Parathyroid adenoma (tissue), 2 donors: ENCODE results near the gene HIBADH.

Source experiments
- H2AFZ ChIP-seq: fragments of 300-600 bp; sonication (generic); one replicate; pipeline ENCODE4 v1.7.0; 2017; ENCODE audit warnings: antibody characterized with exemption, mild to moderate bottlenecking
- H3K27ac ChIP-seq: fragments of 300-600 bp; sonication (generic); one replicate; pipeline ENCODE4 v1.7.0; 2017
- H3K27me3 ChIP-seq: fragments of 300-600 bp; sonication (generic); one replicate; pipeline ENCODE4 v1.7.0; 2017; ENCODE audit warnings: low read length; ENCODE audit not compliant: control insufficient read depth, insufficient read depth
- H3K36me3 ChIP-seq: fragments of 300-600 bp; sonication (generic); one replicate; pipeline ENCODE4 v1.7.0; 2017; ENCODE audit warnings: low read length; ENCODE audit not compliant: control insufficient read depth, insufficient read depth
- H3K4me1 ChIP-seq: fragments of 300-600 bp; sonication (generic); one replicate; pipeline ENCODE4 v1.7.0; 2017; ENCODE audit warnings: control low read depth
- H3K4me2 ChIP-seq: fragments of 300-600 bp; sonication (generic); one replicate; pipeline ENCODE4 v1.7.0; 2017; ENCODE audit warnings: low read length
- H3K4me3 ChIP-seq: fragments of 300-600 bp; sonication (generic); one replicate; pipeline ENCODE4 v1.7.0; 2017; ENCODE audit warnings: low read depth, low read length
- H3K79me2 ChIP-seq: fragments of 300-600 bp; sonication (generic); one replicate; pipeline ENCODE4 v1.7.0; 2017; ENCODE audit warnings: control low read depth
- H3K9ac ChIP-seq: fragments of 300-600 bp; sonication (generic); one replicate; pipeline ENCODE4 v1.7.0; 2017; ENCODE audit warnings: mild to moderate bottlenecking
- H3K9me3 ChIP-seq: fragments of 300-600 bp; sonication (generic); one replicate; pipeline ENCODE4 v1.7.0; 2017; ENCODE audit warnings: low read length; ENCODE audit not compliant: control insufficient read depth
- TF ChIP-seq, protein P1 (sequence below): fragments of 300-600 bp; sonication (generic); IDR thresholded peaks from one replicate; pipeline ENCODE4 v1.7.0; 2017; ENCODE audit warnings: antibody characterized with exemption, mild to moderate bottlenecking
- donor health status: primary hyperparathyroidism.

Gene HIBADH

DNA sequence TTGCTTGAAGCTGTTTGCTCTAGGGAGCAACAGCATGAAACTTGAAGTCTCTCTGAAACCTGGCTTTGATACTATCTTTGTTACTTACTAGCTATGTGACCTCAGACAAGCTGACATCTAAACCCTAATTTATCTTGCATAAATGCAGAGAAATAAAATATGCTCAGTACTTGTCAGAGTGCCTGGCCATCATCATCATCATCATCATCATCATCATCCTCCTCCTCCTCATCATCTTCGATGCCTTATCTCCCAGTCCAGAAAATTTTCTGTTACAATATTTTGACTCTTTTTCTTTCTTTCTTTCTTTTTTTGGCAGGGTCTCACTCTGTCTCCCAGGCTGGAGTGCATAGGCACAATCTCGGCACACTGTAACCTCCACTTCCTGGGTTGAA, 42.5 kb upstream of the HIBADH start:
- H3K4me2 ChIP-seq: no peak overlapping the region

DNA sequence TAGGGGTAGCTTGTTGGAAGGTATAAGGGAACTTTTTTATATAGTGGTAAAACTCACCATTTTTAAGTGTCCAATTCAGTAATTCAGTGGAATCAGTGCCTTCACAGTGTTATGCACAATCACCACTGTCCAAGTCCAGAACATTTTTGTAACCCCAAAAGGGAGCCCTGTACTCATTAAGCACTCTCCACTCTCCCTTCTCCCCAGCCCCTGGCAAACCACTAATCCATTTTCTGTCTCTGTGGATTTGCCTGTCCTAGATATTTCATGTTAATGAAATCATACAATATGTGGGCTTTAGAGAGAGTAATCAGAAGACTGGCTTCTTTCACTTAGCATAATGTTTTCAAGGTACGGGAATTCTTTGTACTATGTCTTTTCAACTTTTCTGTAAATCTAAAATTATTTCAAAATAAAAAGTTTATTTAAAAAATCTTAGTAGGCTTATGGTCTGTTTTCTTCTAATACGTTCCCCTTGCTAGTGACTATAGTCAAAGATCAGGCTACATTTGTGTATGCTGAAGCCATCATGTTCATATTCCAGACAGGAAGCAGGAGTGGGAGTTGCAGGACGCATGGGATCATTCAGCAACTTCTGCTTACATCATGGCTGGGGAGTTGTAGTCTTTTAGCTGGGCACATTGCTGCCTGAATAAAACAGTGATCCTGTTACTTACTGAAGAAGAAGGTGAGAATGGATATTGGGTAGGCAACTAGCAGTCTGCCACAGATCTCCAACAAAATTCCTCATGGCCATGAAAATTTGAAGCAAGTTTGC, 41.9 kb upstream of the HIBADH start:
- H3K9ac ChIP-seq: no peak overlapping the region
- no peak overlapping the region for H3K4me2 ChIP-seq
- TF ChIP-seq, protein P1, sequence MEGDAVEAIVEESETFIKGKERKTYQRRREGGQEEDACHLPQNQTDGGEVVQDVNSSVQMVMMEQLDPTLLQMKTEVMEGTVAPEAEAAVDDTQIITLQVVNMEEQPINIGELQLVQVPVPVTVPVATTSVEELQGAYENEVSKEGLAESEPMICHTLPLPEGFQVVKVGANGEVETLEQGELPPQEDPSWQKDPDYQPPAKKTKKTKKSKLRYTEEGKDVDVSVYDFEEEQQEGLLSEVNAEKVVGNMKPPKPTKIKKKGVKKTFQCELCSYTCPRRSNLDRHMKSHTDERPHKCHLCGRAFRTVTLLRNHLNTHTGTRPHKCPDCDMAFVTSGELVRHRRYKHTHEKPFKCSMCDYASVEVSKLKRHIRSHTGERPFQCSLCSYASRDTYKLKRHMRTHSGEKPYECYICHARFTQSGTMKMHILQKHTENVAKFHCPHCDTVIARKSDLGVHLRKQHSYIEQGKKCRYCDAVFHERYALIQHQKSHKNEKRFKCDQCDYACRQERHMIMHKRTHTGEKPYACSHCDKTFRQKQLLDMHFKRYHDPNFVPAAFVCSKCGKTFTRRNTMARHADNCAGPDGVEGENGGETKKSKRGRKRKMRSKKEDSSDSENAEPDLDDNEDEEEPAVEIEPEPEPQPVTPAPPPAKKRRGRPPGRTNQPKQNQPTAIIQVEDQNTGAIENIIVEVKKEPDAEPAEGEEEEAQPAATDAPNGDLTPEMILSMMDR: no peak
- H3K4me3 ChIP-seq: no peak overlapping the region
- H3K9me3 ChIP-seq: no peaks in the 10 kb centered on the region
- no peaks in the 10 kb centered on the region for H3K27me3 ChIP-seq
- no peaks in the 10 kb centered on the region for H3K36me3 ChIP-seq
- H2AFZ ChIP-seq: no peak overlapping the region
- no peaks in the 10 kb centered on the region for H3K79me2 ChIP-seq
- no peak overlapping the region for H3K27ac ChIP-seq
- no peaks in the 10 kb centered on the region for H3K4me1 ChIP-seq

More for the DNA sequence above, 42.5 kb upstream of the HIBADH start:
- no peak overlapping the region for H3K9ac ChIP-seq
- H3K4me1 ChIP-seq: no peaks in the 10 kb centered on the region
- H3K9me3 ChIP-seq: no peaks in the 10 kb centered on the region
- no peaks in the 10 kb centered on the region for H3K79me2 ChIP-seq
- no peaks in the 10 kb centered on the region for H3K36me3 ChIP-seq
- H3K27ac ChIP-seq: no peak overlapping the region
- H2AFZ ChIP-seq: no peak overlapping the region
- TF ChIP-seq, protein P1: no peak
- H3K4me3 ChIP-seq: no peak overlapping the region
- H3K27me3 ChIP-seq: no peaks in the 10 kb centered on the region

DNA sequence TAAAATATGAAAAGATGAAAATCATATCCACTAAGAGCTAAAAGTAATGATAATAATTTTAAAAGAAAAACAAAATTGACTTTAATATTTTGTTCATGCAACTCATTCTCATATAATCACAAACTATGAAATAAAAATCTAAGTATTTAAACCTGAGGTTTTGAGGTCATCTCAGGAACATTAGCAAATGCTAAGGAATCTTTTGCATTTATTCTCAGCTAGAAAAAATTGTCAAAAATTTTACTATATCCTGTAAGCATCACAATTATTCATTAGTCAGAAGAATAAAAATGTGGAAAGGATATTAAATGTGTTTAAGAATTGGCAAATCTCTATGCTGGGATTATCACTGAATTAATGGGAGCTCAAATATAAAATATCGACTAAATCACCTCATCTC, 40.5 kb upstream of the HIBADH start:
- H3K9me3 ChIP-seq: no peaks in the 10 kb centered on the region
- H3K9ac ChIP-seq: no peak overlapping the region
- no peak overlapping the region for H3K4me2 ChIP-seq
- H3K27me3 ChIP-seq: no peaks in the 10 kb centered on the region
- H3K4me3 ChIP-seq: no peak overlapping the region
- H2AFZ ChIP-seq: no peak overlapping the region
- no peaks in the 10 kb centered on the region for H3K4me1 ChIP-seq
- H3K79me2 ChIP-seq: no peaks in the 10 kb centered on the region
- no peak overlapping the region for H3K27ac ChIP-seq
- H3K36me3 ChIP-seq: no peaks in the 10 kb centered on the region
- TF ChIP-seq, protein P1: no peak

DNA sequence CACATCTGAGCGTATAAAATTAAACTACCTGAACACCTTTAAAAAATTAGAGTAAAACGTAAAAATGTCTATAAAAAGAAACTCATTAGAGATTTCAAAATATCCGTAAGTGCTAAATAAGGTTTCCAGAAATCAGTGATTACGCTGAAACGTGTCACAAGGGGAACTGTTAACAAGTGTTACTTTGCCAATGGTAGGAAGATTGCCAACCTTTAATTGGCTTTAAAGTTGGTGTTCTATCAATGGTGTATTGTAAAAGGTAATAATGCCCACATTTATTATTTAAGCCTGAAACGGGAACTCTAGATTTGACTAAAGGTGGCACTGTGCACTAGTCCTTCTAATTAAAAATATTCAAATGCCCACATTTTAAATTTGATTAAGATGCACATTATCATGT, 37.8 kb upstream of the HIBADH start:
- H3K4me1 ChIP-seq: no peaks in the 10 kb centered on the region
- H3K4me2 ChIP-seq: no peak overlapping the region
- TF ChIP-seq, protein P1: no peak
- no peak overlapping the region for H3K27ac ChIP-seq
- no peaks in the 10 kb centered on the region for H3K36me3 ChIP-seq
- no peaks in the 10 kb centered on the region for H3K9me3 ChIP-seq
- H3K79me2 ChIP-seq: no peaks in the 10 kb centered on the region
- H3K9ac ChIP-seq: no peak overlapping the region
- H3K27me3 ChIP-seq: no peaks in the 10 kb centered on the region
- no peak overlapping the region for H3K4me3 ChIP-seq
- H2AFZ ChIP-seq: no peak overlapping the region

DNA sequence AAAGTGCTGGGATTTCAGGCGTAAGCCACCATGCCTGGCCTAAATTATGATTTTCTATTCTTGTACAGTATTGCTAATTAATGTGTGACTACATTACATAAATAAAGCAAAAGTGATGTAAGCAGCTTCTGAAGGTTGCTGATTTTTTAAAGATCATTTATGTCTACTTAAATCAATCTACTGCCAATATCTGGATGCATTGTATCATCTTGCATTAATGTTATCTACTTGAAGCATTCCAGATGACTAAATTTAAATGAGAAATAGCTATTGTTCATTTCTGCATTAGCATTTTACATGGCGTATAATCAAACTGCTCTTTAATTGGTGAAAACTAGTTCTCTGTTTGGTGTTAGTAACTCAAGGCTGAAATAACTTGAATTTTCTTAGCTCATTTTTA, 37.1 kb upstream of the HIBADH start:
- Histone ChIP-seq H3K79me2 (no peaks in the 10 kb centered on the region), H3K9ac (no peak overlapping the region), H3K9me3 (no peaks in the 10 kb centered on the region), H3K4me1 (no peaks in the 10 kb centered on the region), H3K4me3 (no peak overlapping the region), H3K27ac (no peak overlapping the region), H3K27me3 (no peaks in the 10 kb centered on the region), H2AFZ (no peak overlapping the region), H3K36me3 (no peaks in the 10 kb centered on the region), H3K4me2 (no peak overlapping the region)
- TF ChIP-seq, protein P1: no peak
